A549 (cell line): Measurements from ENCODE around the gene NIN.

Experiments used
- BHLHE40 ChIP-seq: IDR thresholded peaks from 2 replicates; pipeline ENCODE4 v1.6.1; 2012; ENCODE audit warnings: low read depth, low read length, inconsistent platforms
- ESRRA ChIP-seq: fragments of 150-350 bp; IDR thresholded peaks from 2 replicates; pipeline ENCODE4 v1.6.1; 2014; ENCODE audit warnings: mild to moderate bottlenecking, low read length, borderline replicate concordance
- HES2 ChIP-seq: fragments of >200 bp; sonication (Bioruptor Twin); formaldehyde crosslinking; IDR thresholded peaks from 2 replicates; pipeline ENCODE4 v1.6.1; 2016
- POLR2A ChIP-seq: IDR thresholded peaks from 2 replicates; pipeline ENCODE4 v1.6.1; 2012; ENCODE audit warnings: mild to moderate bottlenecking, low read length
- POLR2AphosphoS2 ChIP-seq: conservative IDR thresholded peaks from 2 replicates; pipeline ENCODE4 v1.6.1; 2012; ENCODE audit warnings: low read length, improper control_type of control experiment, inconsistent platforms
- TF ChIP-seq, protein P1 (sequence below): fragments of >200 bp; sonication (Bioruptor Twin); formaldehyde crosslinking; IDR thresholded peaks from 3 replicates; pipeline ENCODE4 v1.5.1; 2016
- TF ChIP-seq, protein P2 (sequence below): fragments of 250-450 bp; sonication (Bioruptor Pico); IDR thresholded peaks from 2 replicates; pipeline ENCODE4 v1.5.0; 2021; ENCODE audit warnings: mild to moderate bottlenecking, moderate library complexity, borderline replicate concordance

GRCh38 chr14:50862036-50862570 lies 31.1 kb upstream of the NIN start:
- TF ChIP-seq BHLHE40 = no peak
- no peak for TF ChIP-seq ESRRA
- TF ChIP-seq, protein P1, sequence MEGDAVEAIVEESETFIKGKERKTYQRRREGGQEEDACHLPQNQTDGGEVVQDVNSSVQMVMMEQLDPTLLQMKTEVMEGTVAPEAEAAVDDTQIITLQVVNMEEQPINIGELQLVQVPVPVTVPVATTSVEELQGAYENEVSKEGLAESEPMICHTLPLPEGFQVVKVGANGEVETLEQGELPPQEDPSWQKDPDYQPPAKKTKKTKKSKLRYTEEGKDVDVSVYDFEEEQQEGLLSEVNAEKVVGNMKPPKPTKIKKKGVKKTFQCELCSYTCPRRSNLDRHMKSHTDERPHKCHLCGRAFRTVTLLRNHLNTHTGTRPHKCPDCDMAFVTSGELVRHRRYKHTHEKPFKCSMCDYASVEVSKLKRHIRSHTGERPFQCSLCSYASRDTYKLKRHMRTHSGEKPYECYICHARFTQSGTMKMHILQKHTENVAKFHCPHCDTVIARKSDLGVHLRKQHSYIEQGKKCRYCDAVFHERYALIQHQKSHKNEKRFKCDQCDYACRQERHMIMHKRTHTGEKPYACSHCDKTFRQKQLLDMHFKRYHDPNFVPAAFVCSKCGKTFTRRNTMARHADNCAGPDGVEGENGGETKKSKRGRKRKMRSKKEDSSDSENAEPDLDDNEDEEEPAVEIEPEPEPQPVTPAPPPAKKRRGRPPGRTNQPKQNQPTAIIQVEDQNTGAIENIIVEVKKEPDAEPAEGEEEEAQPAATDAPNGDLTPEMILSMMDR = no peak
- no peak for TF ChIP-seq HES2
- TF ChIP-seq, protein P2, sequence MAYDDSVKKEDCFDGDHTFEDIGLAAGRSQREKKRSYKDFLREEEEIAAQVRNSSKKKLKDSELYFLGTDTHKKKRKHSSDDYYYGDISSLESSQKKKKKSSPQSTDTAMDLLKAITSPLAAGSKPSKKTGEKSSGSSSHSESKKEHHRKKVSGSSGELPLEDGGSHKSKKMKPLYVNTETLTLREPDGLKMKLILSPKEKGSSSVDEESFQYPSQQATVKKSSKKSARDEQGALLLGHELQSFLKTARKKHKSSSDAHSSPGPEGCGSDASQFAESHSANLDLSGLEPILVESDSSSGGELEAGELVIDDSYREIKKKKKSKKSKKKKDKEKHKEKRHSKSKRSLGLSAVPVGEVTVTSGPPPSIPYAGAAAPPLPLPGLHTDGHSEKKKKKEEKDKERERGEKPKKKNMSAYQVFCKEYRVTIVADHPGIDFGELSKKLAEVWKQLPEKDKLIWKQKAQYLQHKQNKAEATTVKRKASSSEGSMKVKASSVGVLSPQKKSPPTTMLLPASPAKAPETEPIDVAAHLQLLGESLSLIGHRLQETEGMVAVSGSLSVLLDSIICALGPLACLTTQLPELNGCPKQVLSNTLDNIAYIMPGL (CRISPR knock-in tag) = no peak
- TF ChIP-seq POLR2A = no peak
- no peak for TF ChIP-seq POLR2AphosphoS2
